GM18498 (cell line): ENCODE data around the gene FXN.
A peak's percentile ranks its signal among the peaks of the same experiment; 100 is the strongest.
"Not testable (repeated sequence)": the region's sequence is repeated elsewhere in the genome, so short reads cannot be mapped to it uniquely, and the experiment has no call there.

ENCODE experiments used
- ATAC-seq: cut with Tn5 transposase; IDR thresholded peaks from one replicate; pipeline ENCODE4 v1.9.1; 2021; ENCODE audit warnings: mild to moderate bottlenecking, moderate library complexity; ENCODE audit not compliant: unreplicated experiment

FXN gene

DNA sequence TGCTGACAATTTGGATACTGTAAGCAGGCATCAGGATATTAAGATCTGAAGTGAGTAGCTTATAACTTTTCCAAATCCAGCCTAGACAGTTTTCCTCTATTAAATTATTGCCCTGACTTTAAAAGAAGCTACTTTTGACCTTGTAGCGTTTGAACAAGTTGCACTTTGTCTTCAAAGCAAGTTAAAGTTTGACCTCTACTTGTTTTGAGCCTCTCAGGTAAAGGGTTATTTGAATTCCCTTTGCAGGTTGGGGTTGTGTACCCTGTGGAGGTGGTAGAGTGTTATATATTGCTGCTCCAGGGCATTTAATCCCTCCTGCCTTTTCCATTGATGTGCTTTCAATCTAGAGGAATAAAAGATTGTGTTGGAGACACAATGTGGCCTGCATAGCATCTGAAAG is 30.1 kb downstream of the FXN start:
- ATAC-seq, result no peak

- no peak for ATAC-seq
These were observed 31.4 kb downstream of the FXN start for GRCh38 chr9:69066955-69067354.

- no peak for ATAC-seq
These were observed 34.6 kb downstream of the FXN start for GRCh38 chr9:69070201-69070600.

- no peak for ATAC-seq
These were observed 35.5 kb downstream of the FXN start for GRCh38 chr9:69071059-69071458.

DNA sequence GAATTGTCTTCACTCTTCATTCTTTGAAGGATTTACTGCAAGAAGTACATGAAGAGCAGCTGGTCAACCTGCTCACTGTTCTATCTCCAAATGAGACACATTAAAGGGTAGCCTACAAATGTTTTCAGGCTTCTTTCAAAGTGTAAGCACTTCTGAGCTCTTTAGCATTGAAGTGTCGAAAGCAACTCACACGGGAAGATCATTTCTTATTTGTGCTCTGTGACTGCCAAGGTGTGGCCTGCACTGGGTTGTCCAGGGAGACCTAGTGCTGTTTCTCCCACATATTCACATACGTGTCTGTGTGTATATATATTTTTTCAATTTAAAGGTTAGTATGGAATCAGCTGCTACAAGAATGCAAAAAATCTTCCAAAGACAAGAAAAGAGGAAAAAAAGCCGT is 37.6 kb downstream of the FXN start:
- no peak for ATAC-seq

DNA sequence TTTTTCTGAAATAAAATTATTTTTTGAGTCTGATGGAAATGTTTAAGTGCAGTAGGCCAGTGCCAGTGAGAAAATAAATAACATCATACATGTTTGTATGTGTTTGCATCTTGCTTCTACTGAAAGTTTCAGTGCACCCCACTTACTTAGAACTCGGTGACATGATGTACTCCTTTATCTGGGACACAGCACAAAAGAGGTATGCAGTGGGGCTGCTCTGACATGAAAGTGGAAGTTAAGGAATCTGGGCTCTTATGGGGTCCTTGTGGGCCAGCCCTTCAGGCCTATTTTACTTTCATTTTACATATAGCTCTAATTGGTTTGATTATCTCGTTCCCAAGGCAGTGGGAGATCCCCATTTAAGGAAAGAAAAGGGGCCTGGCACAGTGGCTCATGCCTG is 39.2 kb downstream of the FXN start:
- no peak for ATAC-seq

DNA sequence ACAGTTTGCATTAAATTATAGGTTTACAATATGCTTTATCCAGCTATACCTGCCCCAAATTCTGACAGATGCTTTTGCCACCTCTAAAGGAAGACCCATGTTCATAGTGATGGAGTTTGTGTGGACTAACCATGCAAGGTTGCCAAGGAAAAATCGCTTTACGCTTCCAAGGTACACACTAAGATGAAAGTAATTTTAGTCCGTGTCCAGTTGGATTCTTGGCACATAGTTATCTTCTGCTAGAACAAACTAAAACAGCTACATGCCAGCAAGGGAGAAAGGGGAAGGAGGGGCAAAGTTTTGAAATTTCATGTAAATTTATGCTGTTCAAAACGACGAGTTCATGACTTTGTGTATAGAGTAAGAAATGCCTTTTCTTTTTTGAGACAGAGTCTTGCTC is 41.0 kb downstream of the FXN start:
- no peak for ATAC-seq

GRCh38 chr9:69078069-69078468 is 42.5 kb downstream of the FXN start:
- no peak for ATAC-seq

DNA sequence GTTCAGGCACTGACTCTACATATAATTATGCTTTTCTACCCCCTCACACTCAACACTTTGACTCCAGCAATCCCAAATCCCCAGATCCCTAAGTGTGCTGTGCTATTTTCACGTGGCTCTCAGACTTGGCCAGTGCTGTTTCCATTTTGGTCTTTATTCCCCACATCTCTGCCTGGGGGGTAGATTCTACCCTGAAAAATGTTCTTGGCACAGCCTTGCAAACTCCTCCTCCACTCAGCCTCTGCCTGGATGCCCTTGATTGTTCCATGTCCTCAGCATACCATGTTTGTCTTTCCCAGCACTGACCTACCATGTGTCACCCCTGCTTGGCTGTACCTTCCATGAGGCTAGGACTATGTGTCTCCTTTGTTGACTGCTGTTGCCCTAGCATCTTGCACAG is 43.0 kb downstream of the FXN start:
- no peak for ATAC-seq

- no peak for ATAC-seq
These were observed 43.6 kb downstream of the FXN start for GRCh38 chr9:69079186-69079585.

GRCh38 chr9:69081261-69081660 is 45.7 kb downstream of the FXN start:
- ATAC-seq, result no peak

DNA sequence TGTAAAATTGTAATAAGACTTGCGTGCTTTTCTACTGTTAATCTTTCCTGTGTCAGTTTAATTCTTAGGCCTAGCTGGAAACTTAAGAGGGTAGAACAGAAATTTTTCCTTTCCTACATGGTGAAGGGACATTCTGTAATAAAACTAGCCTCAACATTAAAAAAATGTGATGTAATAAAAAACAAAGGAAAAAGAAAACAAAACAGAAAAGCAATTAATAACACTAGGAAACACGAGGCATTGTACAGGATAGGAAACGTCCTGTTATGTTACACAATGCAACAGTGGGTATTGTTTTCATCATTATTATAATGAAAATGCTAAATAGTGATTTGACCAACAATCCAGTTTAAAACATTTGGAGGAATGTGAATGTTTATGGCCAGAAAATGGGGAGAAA is 47.8 kb downstream of the FXN start:
- no peak for ATAC-seq

- no peak for ATAC-seq
These were observed 50.2 kb downstream of the FXN start for GRCh38 chr9:69085569-69086283.

DNA sequence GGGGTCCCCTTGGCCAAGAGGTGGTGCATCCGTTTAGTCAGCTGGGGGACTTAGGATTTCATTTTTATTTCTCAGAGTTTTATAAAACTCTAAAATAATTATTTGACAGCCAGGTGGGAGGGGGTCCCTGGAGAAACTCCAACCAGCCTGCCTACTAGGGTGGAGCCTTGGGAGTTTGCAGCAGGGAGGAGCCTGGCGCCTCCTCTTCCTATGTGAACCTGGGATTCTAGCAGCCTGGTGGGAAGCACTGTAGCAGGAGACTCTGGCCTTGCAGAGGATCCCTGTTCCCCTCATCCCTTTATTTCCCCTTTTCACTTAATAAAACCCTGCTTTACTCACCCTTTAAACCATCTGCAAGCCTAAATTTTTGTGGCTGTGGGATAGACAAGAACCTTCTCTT is 50.8 kb downstream of the FXN start:
- ATAC-seq, result no peak

DNA sequence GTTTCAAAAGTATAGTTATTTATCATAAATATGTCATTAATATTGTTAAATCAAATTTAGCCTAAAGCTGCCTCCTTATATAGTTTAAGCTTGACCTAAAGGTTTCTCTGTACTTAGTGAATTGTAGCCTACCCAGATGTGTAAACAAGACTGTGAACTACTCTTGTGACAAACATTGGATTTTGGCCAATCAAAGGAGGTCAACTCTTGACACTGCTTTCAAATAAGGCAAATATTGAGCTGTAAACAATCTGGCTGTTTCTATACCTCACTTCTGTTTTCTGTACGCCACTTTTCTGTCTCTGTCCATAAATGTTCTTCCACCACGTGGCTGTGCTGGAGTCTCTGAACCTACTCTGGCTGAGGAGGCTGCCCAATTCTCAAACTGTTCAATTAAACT is 51.2 kb downstream of the FXN start:
- ATAC-seq, result no peak

DNA sequence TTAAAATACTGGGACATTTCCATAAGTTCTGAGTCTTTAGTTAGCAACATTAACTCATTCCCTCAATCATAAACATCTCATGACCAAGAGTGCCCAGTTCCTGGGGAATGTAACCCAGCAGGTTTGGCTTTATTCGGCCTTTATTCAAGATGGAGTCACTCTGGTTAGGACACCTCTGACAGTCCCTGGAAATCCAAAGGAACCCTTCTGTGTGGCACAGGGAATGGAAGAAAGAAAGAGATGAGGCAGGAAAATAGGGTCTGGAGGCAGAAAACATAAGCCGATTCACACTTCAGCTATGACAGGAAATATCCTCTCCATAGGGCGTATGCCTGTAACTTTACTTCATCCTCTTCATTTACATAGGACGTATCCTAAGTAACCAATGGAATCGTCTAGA is 53.5 kb downstream of the FXN start:
- ATAC-seq, result no peak

GRCh38 chr9:69089491-69089890 is 53.9 kb downstream of the FXN start:
- no peak for ATAC-seq

GRCh38 chr9:69090140-69090750 is 54.7 kb downstream of the FXN start:
- no peak for ATAC-seq

GRCh38 chr9:69090946-69091345 is 55.4 kb downstream of the FXN start:
- ATAC-seq, result no peak

- peak; percentile 60 for ATAC-seq
These were observed 58.0 kb downstream of the FXN start for GRCh38 chr9:69093471-69094103.

DNA sequence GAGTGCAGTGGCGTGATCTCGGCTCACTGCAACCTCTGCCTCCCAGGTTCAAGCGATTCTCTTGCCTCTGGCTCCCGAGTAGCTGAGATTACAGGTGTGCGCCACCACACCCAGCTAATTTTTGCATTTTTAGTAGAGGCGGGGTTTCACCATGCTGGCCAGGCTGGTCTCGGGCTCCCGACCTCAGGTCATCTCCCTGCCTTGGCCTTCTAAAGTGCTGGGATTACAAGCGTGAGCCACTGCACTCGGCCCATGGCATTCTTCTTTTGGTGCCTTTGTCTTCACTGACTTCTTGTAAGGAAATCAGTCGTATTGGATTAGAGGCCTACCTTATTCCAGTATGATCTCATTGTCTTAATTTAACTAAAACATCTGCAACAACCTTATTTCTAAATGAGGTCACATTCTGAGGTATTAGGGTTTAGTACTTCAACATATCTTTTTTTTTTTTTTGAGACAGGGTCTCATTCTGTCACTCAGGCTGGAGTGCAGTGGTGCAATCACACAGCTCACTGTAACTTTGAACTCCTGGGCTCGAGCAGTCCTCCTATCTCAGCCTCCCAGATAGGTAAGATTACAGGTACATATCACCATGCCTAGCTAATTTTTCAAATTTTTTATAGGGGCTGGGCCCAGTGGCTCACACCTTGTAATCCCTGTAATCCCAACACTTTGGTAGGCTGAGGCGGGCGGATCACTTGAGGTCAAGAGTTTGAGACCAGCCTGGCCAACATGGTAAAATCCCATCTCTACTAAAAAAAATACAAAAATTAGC is 59.0 kb downstream of the FXN start:
- ATAC-seq, result not testable (repeated sequence)

DNA sequence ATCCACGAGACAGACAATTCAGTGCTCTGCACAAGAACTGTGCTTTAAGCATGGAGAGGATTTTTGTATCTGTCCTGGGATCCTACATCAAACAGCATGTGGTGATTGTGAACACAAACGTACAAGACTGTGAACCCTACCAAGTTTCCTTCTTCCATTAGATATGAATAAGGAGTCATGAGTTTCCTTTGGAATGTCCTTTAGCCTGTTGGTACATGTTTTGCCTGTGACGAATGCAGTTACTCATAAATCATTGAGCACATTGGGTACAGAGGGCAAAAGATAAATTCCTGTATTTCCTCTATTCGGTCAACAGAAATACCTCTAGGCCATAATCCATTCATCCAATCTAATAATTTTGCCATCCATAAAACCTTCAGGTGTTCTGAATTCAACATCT is 61.5 kb downstream of the FXN start:
- ATAC-seq, result no peak
